Renal cortex interstitium (tissue), 11 donors: ENCODE results near the gene LHX1. TPM values are rescaled to one million over a fixed set of nuclear protein-coding genes. Genes with fewer than 3 reads are reported as not detected.

Experiments used
- DNase-seq, 11 donors: peaks; one replicate each; pipeline ENCODE4 v3.0.0-alpha.2; 2013; ENCODE audit warnings: low read depth in 9 of 11, low spot score in 4 of 11; ENCODE audit errors: extremely low read depth in 1 of 11
- polyA plus RNA-seq, 3 donors: library from polyadenylated mRNA; unstranded; fragments of 120-200 nt; gene quantifications; one replicate each; pipeline ENCODE4 v1.2.1, GENCODE V29; 2013; ENCODE audit not compliant: insufficient read length in 3 of 3

LHX1 gene
- polyA plus RNA-seq, 3 donors, result 79.9 to 116 (median 105) TPM

GRCh38 chr17:36945959-36946725 is 8.9 kb downstream of the LHX1 start:
- no peak for DNase-seq

GRCh38 chr17:36946726-36947091 is 9.4 kb downstream of the LHX1 start:
- DNase-seq, result no peak

GRCh38 chr17:36947922-36948716 is 10.8 kb downstream of the LHX1 start:
- DNase-seq, result no peak

- peak; percentile 87 to 97 (median 94) for DNase-seq
Observed at GRCh38 chr17:36948717-36949460, 11.6 kb downstream of the LHX1 start, which contains the start of gene AATF. Gene AATF (plus strand): TSS chr17:36948954. CDS start chr17:36949126, 172 bp downstream.

- no peak for DNase-seq
Observed at GRCh38 chr17:36949461-36949927, 12.2 kb downstream of the LHX1 start.

GRCh38 chr17:36950027-36950426 is 12.8 kb downstream of the LHX1 start:
- DNase-seq, result no peak

GRCh38 chr17:36951084-36951789 is 14.0 kb downstream of the LHX1 start:
- no peak for DNase-seq

- no peak for DNase-seq
Observed at GRCh38 chr17:36971508-36971907, 34.2 kb downstream of the LHX1 start.

- DNase-seq, result no peak
Observed at GRCh38 chr17:36972186-36972700, 35.0 kb downstream of the LHX1 start.

GRCh38 chr17:36972905-36973304 is 35.6 kb downstream of the LHX1 start:
- DNase-seq, result no peak

- no peak for DNase-seq
Observed at GRCh38 chr17:36975922-36976515, 38.7 kb downstream of the LHX1 start.

- no peak for DNase-seq
Observed at GRCh38 chr17:36977066-36977465, 39.8 kb downstream of the LHX1 start.

- no peak for DNase-seq
Observed at GRCh38 chr17:36977568-36977967, 40.3 kb downstream of the LHX1 start.

GRCh38 chr17:36978810-36979564 is 41.7 kb downstream of the LHX1 start:
- no peak for DNase-seq

- DNase-seq, result no peak
Observed at GRCh38 chr17:36979565-36979941, 42.3 kb downstream of the LHX1 start.

- DNase-seq, result peak in 1 of 11 donors; percentile 20
Observed at GRCh38 chr17:36980280-36980761, 43.0 kb downstream of the LHX1 start.

- DNase-seq, result no peak
Observed at GRCh38 chr17:36983618-36984017, 46.3 kb downstream of the LHX1 start.

- no peak for DNase-seq
Observed at GRCh38 chr17:36989173-36989572, 51.9 kb downstream of the LHX1 start.
